Neural progenitor cell (in vitro differentiated cells): ENCODE measurements around the gene TBC1D24.

Source experiments
- EZH2 ChIP-seq: fragments of 200-600 bp; sonication (generic); IDR thresholded peaks from 2 replicates; pipeline ENCODE4 v1.6.1; 2017; ENCODE audit warnings: antibody characterized with exemption, mild to moderate bottlenecking, moderate library complexity
- EZH2phosphoT487 ChIP-seq: fragments of 200-600 bp; sonication (generic); IDR thresholded peaks from 2 replicates; pipeline ENCODE4 v1.6.1; 2017; ENCODE audit warnings: antibody characterized with exemption
- TF ChIP-seq, protein P1 (sequence below): fragments of 200-600 bp; sonication (generic); IDR thresholded peaks from 2 replicates; pipeline ENCODE4 v1.5.1; 2017; ENCODE audit warnings: antibody characterized with exemption, mild to moderate bottlenecking

DNA sequence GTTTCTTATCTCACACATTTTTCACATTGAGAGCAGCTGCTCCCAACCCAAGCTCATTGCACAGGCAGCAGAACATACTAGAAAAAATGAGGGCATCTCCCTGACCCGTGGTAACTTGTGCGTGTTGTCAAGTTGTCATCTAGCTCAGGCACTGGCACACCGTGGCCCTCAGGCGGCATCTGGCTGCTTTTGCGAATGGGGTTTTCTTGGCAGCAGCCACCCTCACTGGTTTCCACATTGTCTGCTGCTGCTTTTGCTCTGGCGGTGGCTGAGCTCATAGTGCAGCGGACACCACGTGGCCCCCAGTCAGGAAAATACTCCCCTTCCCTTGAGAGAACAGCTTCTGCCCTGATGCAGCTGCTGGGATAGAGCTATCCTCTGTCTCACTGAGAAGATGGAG lies 24.4 kb upstream of the TBC1D24 start:
- TF ChIP-seq, protein P1, sequence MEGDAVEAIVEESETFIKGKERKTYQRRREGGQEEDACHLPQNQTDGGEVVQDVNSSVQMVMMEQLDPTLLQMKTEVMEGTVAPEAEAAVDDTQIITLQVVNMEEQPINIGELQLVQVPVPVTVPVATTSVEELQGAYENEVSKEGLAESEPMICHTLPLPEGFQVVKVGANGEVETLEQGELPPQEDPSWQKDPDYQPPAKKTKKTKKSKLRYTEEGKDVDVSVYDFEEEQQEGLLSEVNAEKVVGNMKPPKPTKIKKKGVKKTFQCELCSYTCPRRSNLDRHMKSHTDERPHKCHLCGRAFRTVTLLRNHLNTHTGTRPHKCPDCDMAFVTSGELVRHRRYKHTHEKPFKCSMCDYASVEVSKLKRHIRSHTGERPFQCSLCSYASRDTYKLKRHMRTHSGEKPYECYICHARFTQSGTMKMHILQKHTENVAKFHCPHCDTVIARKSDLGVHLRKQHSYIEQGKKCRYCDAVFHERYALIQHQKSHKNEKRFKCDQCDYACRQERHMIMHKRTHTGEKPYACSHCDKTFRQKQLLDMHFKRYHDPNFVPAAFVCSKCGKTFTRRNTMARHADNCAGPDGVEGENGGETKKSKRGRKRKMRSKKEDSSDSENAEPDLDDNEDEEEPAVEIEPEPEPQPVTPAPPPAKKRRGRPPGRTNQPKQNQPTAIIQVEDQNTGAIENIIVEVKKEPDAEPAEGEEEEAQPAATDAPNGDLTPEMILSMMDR = no peak
- TF ChIP-seq EZH2 (no peak), EZH2phosphoT487 (no peak)
